Lower lobe of right lung (tissue), 2 donors: ENCODE results near the gene SND1. TPM values are rescaled to one million over a fixed set of nuclear protein-coding genes. Genes with fewer than 3 reads are reported as not detected.
A peak's percentile ranks its signal among the peaks of the same experiment; 100 is the strongest.

ENCODE experiments used
- ATAC-seq, 2 donors: fragments of 200-7000 bp; cut with Tn5 transposase; one replicate each; pipeline ENCODE4 v1.9.1; 2020 to 2022; ENCODE audit warnings: mild to moderate bottlenecking in 2 of 2, moderate library complexity in 2 of 2
- DNase-seq: peaks from one replicate; pipeline ENCODE4 v3.0.0-alpha.2; 2020
- H3K27ac ChIP-seq: fragments of 200-600 bp; one replicate; pipeline ENCODE4 v1.8.0; 2022
- H3K27me3 ChIP-seq: fragments of 200-600 bp; one replicate; pipeline ENCODE4 v1.8.0; 2022; ENCODE audit warnings: low read depth
- H3K36me3 ChIP-seq: fragments of 200-600 bp; one replicate; pipeline ENCODE4 v1.8.0; 2022; ENCODE audit warnings: mild to moderate bottlenecking
- H3K4me1 ChIP-seq: fragments of 200-600 bp; one replicate; pipeline ENCODE4 v1.8.0; 2022
- H3K4me3 ChIP-seq: fragments of 200-600 bp; one replicate; pipeline ENCODE4 v1.8.0; 2022; ENCODE audit warnings: mild to moderate bottlenecking
- H3K9me3 ChIP-seq: fragments of 200-600 bp; one replicate; pipeline ENCODE4 v1.8.0; 2022
- intact Hi-C: fragments of 100-400 bp; cut with DNase I; formaldehyde crosslinking; loops from one replicate; pipeline ENCODE4 v1.11.0; 2022
- total RNA-seq: library from RNA; stranded (reverse); fragmentation: NEBNext Ultra II Directional; extraction: Animal tissue kit (Norgen Biotek cat#: 25700); gene quantifications from one replicate; pipeline ENCODE4 v1.2.1, GENCODE V29; 2021
- TF ChIP-seq, protein P1 (sequence below): fragments of 200-600 bp; IDR thresholded peaks from one replicate; pipeline ENCODE4 v1.8.0; 2022; ENCODE audit warnings: antibody characterized with exemption, mild to moderate bottlenecking
- donor health status: DM: no; HTN: yes; CAD: no; lungs with severe emphysema.

SND1 gene
- total RNA-seq, 1 donor from 2014 or later, result 142 TPM

- TF ChIP-seq, protein P1, sequence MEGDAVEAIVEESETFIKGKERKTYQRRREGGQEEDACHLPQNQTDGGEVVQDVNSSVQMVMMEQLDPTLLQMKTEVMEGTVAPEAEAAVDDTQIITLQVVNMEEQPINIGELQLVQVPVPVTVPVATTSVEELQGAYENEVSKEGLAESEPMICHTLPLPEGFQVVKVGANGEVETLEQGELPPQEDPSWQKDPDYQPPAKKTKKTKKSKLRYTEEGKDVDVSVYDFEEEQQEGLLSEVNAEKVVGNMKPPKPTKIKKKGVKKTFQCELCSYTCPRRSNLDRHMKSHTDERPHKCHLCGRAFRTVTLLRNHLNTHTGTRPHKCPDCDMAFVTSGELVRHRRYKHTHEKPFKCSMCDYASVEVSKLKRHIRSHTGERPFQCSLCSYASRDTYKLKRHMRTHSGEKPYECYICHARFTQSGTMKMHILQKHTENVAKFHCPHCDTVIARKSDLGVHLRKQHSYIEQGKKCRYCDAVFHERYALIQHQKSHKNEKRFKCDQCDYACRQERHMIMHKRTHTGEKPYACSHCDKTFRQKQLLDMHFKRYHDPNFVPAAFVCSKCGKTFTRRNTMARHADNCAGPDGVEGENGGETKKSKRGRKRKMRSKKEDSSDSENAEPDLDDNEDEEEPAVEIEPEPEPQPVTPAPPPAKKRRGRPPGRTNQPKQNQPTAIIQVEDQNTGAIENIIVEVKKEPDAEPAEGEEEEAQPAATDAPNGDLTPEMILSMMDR, result no peak
- Histone ChIP-seq H3K36me3 (no peaks in the 10 kb centered on the region), H3K4me3 (no peak overlapping the region), H3K27me3 (no peaks in the 10 kb centered on the region), H3K27ac (no peak overlapping the region), H3K9me3 (no peaks in the 10 kb centered on the region), H3K4me1 (no peaks in the 10 kb centered on the region)
- intact Hi-C loops, result no loop called here
- DNase-seq (no peak), ATAC-seq (no peak)
Observed at GRCh38 chr7:128116740-128117139, 464.7 kb downstream of the SND1 start.

DNA sequence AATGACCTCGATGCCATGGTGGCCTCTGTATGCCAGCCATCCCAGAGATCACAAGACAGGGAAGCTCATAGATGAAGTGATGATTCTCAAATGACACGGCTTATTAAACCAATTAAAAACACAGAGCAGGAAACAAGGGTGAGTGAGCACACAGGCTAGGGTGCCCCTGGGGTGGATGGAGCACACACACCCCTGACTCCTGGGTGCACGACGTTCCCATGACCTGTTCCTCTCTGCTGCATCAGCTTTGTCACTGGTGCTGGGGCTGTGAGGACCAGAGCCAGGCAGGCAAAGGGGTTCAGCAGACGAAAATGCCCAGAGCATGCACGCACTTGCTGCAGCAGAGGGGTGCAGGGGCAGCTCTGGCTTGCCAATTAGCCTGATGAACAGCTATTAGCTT lies 465.7 kb downstream of the SND1 start:
- no peaks in the 10 kb centered on the region for H3K36me3 ChIP-seq
- TF ChIP-seq, protein P1, result no peak
- H3K9me3 ChIP-seq, result no peaks in the 10 kb centered on the region
- no peak overlapping the region for H3K4me3 ChIP-seq
- DNase-seq (no peak), ATAC-seq (no peak)
- no peaks in the 10 kb centered on the region for H3K27me3 ChIP-seq
- intact Hi-C loops, result no loop called here
- H3K27ac ChIP-seq, result no peak overlapping the region
- H3K4me1 ChIP-seq, result no peaks in the 10 kb centered on the region

- ATAC-seq, result peak in 1 of 2 donors; percentile 47
- no peaks in the 10 kb centered on the region for H3K36me3 ChIP-seq
Observed at GRCh38 chr7:128119036-128119435, 467.0 kb downstream of the SND1 start.

DNA sequence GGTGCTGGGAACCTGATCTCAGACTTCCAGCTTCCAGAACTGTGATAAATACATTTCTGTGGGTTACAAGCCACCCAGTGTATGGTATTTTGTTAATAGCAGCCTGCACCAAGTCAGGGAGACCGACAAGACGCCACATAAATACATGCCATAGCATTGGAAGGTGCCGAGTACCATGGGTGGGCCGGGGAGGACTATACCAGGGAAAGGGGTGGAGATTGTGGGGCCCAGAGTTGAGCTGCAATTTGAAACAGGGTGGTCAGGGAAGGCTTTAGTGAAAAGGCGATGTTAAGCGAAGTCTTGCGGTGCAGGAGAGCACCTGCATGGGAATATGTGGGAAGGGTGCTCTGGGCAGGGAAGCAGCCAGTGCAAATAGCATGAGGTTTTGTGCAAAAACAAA lies 468.1 kb downstream of the SND1 start:
- TF ChIP-seq, protein P1, result no peak
- intact Hi-C loops, result no loop called here
- DNase-seq, result no peak

More at GRCh38 chr7:128119036-128119435, 467.0 kb downstream of the SND1 start:
- H3K9me3 ChIP-seq, result no peaks in the 10 kb centered on the region
- DNase-seq, result no peak
- no peak overlapping the region for H3K27ac ChIP-seq
- no peaks in the 10 kb centered on the region for H3K4me1 ChIP-seq
- peaks cover 6% of the 10 kb centered on the region for H3K27me3 ChIP-seq
- H3K4me3 ChIP-seq, result no peak overlapping the region
- intact Hi-C loops, result no loop called here
- TF ChIP-seq, protein P1, result no peak

DNA sequence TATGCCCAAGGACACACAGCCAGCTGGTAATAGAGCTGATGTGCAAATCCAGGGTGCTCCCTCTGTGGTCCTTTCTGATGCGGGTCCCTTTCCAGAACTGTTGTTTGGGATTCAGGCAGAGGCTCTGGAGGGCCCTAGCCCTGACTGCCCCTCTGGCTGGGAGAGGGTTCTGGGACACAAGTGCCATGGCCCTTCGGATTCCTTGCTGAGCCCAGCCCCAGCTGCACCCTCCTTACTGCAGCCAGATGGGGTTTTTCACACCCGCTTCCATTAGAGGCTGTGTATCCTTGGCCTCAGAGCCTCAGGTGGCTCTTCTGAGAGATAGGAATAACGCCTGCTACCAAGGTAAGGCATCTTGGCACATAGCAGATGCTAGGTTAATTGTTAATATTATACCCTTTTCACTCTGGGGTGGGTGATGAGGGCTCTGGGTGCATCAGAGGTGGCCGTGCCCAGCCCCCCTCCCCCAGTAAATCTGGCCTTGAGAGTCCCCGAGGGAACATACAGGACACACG lies 469.0 kb downstream of the SND1 start:
- no peak for DNase-seq
- Histone ChIP-seq H3K27me3 (peaks cover 7% of the 10 kb centered on the region), H3K4me3 (no peak overlapping the region), H3K36me3 (no peaks in the 10 kb centered on the region), H3K9me3 (no peaks in the 10 kb centered on the region), H3K4me1 (no peaks in the 10 kb centered on the region), H3K27ac (no peak overlapping the region)
- TF ChIP-seq, protein P1, result no peak
- intact Hi-C loops, result no loop called here
- ATAC-seq, result no peak

More for the DNA sequence above, 468.1 kb downstream of the SND1 start:
- Histone ChIP-seq H3K4me1 (no peaks in the 10 kb centered on the region), H3K36me3 (no peaks in the 10 kb centered on the region), H3K27me3 (peaks cover 7% of the 10 kb centered on the region), H3K27ac (no peak overlapping the region), H3K4me3 (no peak overlapping the region), H3K9me3 (no peaks in the 10 kb centered on the region)
- ATAC-seq, result no peak
